GM21381 (cell line): Measurements from ENCODE around the gene ZNF503.

Experiments used
- ATAC-seq: cut with Tn5 transposase; IDR thresholded peaks from one replicate; pipeline ENCODE4 v1.9.1; 2021; ENCODE audit warnings: mild to moderate bottlenecking, moderate library complexity; ENCODE audit not compliant: unreplicated experiment

Gene ZNF503

GRCh38 chr10:75401569-75402485 lies at the start of gene ZNF503:
Gene ZNF503, minus strand, starts transcription at chr10:75401764. Its CDS starts 345 bp downstream, at chr10:75401419.
- ATAC-seq: peak; percentile 52

- no peak for ATAC-seq
These were observed 49.4 kb upstream of the ZNF503 start for GRCh38 chr10:75450644-75451640.

- no peak for ATAC-seq
These were observed 48.5 kb upstream of the ZNF503 start for GRCh38 chr10:75450075-75450445.

GRCh38 chr10:75449382-75450074 lies 48.0 kb upstream of the ZNF503 start:
- no peak for ATAC-seq

- no peak for ATAC-seq
These were observed 46.6 kb upstream of the ZNF503 start for GRCh38 chr10:75448166-75448565.

GRCh38 chr10:75446508-75446907 lies 44.9 kb upstream of the ZNF503 start:
- ATAC-seq: no peak

GRCh38 chr10:75444781-75445386 lies 43.3 kb upstream of the ZNF503 start:
- no peak for ATAC-seq

GRCh38 chr10:75443362-75443761 lies 41.8 kb upstream of the ZNF503 start:
- no peak for ATAC-seq

GRCh38 chr10:75441682-75442081 lies 40.1 kb upstream of the ZNF503 start:
- ATAC-seq: no peak

GRCh38 chr10:75441196-75441595 lies 39.6 kb upstream of the ZNF503 start:
- no peak for ATAC-seq

- ATAC-seq: no peak
These were observed 38.8 kb upstream of the ZNF503 start for GRCh38 chr10:75440271-75440793.

- no peak for ATAC-seq
These were observed 38.2 kb upstream of the ZNF503 start for GRCh38 chr10:75439811-75440210.

GRCh38 chr10:75438275-75438674 lies 36.7 kb upstream of the ZNF503 start:
- no peak for ATAC-seq

GRCh38 chr10:75437693-75438092 lies 36.1 kb upstream of the ZNF503 start:
- no peak for ATAC-seq

GRCh38 chr10:75436896-75437295 lies 35.3 kb upstream of the ZNF503 start:
- no peak for ATAC-seq

- ATAC-seq: no peak
These were observed 33.7 kb upstream of the ZNF503 start for GRCh38 chr10:75435291-75435690.

- ATAC-seq: no peak
These were observed 32.7 kb upstream of the ZNF503 start for GRCh38 chr10:75434291-75434690.

- ATAC-seq: no peak
These were observed 31.7 kb upstream of the ZNF503 start for GRCh38 chr10:75433216-75433615.

- no peak for ATAC-seq
These were observed 31.2 kb upstream of the ZNF503 start for GRCh38 chr10:75432763-75433162.

- ATAC-seq: no peak
These were observed 30.6 kb upstream of the ZNF503 start for GRCh38 chr10:75432176-75432575.
